ENCODE data around the gene UNKL.

Gene UNKL

DNA sequence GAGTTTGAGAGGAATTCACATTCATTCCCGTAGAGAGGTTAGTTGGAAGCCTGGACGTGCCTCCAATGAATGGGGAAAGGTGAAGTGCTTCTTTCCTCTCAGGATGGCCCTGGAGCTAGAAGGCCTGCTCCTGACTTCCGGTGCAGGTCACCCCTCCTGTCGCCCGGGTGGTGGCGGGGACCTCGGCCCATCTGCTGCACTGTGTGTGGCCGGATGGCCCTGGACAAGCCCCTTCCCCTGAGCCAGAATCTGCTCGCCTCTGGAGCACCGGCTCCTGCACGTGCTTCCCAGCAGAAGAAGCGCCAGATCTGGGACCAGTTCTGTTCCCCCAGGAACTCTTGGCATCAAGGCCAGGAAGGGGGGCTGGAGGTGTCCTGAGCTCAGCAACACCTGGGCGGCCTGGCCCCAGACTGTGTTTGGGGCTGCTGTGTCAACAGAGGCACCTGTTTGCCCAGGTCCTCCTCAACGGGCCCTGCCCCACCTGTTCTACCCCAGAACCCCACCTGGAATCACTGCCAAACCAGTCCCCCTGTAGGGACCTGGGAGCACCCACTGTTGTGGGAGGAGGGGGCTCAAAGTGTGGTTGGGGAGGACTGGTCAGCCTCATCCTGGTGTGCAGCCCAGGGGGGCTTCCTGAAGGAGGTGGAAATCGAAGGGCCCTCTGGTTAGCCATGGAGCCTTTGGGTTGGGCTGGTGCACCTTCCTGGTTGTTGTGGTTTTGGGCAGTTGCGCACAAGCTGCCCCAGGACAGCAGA, 11.3 kb upstream of the UNKL start:
- TF ChIP-seq ZBTB7A (IDR thresholded peaks at IDR 0.05; ENCODE audit: low read depth) = no peak
- TF ChIP-seq FOXM1 (IDR thresholded peaks at IDR 0.05; ENCODE audit: borderline replicate concordance, low read depth) = no peak
- TF ChIP-seq TEAD4 (IDR thresholded peaks at IDR 0.05) = no peak
- no peak for TF ChIP-seq TAF1 (IDR thresholded peaks at IDR 0.05; ENCODE audit: low read depth)
- no peak for TF ChIP-seq CREB1 (IDR thresholded peaks at IDR 0.05; ENCODE audit: low read depth)
- TF ChIP-seq, protein P1, sequence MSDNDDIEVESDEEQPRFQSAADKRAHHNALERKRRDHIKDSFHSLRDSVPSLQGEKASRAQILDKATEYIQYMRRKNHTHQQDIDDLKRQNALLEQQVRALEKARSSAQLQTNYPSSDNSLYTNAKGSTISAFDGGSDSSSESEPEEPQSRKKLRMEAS (IDR thresholded peaks at IDR 0.05) = no peak
- no peak for TF ChIP-seq EP300 (IDR thresholded peaks at IDR 0.05; ENCODE audit: borderline replicate concordance)
- TF ChIP-seq TCF12 (IDR thresholded peaks at IDR 0.05; ENCODE audit: low read depth) = no peak
- no peak for TF ChIP-seq CEBPB (IDR thresholded peaks at IDR 0.05)
- no peak for TF ChIP-seq EGR1 (IDR thresholded peaks at IDR 0.05)
- no peak for TF ChIP-seq RAD21 (IDR thresholded peaks at IDR 0.05; ENCODE audit: low read depth)
- TF ChIP-seq, protein P2, sequence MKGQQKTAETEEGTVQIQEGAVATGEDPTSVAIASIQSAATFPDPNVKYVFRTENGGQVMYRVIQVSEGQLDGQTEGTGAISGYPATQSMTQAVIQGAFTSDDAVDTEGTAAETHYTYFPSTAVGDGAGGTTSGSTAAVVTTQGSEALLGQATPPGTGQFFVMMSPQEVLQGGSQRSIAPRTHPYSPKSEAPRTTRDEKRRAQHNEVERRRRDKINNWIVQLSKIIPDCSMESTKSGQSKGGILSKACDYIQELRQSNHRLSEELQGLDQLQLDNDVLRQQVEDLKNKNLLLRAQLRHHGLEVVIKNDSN (IDR thresholded peaks at IDR 0.05) = no peak

DNA sequence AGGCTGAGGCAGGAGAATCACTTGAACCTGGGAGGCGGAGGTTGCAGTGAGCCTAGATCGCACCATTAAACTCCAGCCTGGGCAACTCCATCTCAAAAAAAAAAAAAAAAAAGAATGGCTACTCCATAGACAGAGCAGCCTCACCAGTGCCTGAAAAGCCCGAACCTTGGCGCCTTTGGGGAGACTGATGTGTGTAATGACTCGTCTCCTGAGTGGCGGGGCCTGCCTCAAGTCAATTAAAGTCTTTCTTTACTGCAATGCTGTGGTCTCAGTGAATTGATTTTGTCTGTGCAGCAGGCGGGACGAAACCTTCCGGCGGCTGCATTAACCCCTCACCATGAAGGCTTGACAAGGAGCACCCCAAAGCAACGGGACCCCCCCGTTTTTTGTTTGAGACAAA, 9.5 kb upstream of the UNKL start:
- TF ChIP-seq TAF1 (IDR thresholded peaks at IDR 0.05; ENCODE audit: low read depth) (no peak), YY1 (IDR thresholded peaks at IDR 0.05; ENCODE audit: low read depth) (no peak)
- TF ChIP-seq, protein P2 (IDR thresholded peaks at IDR 0.05) = no peak

DNA sequence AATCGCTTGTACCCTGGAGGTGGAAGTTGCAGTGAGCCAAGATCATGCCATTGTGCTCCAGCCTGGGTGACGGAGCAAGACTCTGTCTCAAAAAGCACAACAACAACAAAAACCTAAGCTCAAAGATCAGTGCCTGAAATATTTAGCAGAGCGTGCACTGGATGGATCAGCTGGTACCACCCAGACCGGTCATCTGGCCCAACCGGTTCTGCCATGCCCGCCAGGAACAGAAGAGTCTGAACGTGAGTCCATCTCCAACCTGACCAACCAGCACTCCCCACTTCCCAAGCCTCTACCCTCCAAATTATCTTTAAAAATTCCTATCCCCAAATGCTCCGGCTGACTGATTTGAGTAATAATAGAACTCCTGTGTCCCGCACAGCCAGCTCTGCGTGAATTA, 7.6 kb upstream of the UNKL start:
- TF ChIP-seq FOXM1 (IDR thresholded peaks at IDR 0.05; ENCODE audit: borderline replicate concordance, low read depth) = no peak
- TF ChIP-seq CREB1 (IDR thresholded peaks at IDR 0.05; ENCODE audit: low read depth) = no peak
- no peak for TF ChIP-seq NFIC (IDR thresholded peaks at IDR 0.05)
- TF ChIP-seq YY1 (IDR thresholded peaks at IDR 0.05; ENCODE audit: low read depth) = no peak
- no peak for TF ChIP-seq RAD21 (IDR thresholded peaks at IDR 0.05; ENCODE audit: low read depth)
- TF ChIP-seq TAF1 (IDR thresholded peaks at IDR 0.05; ENCODE audit: low read depth) = no peak
- TF ChIP-seq ZBTB7A (IDR thresholded peaks at IDR 0.05; ENCODE audit: low read depth) = no peak
- no peak for TF ChIP-seq TCF12 (IDR thresholded peaks at IDR 0.05; ENCODE audit: low read depth)
- no peak for TF ChIP-seq EGR1 (IDR thresholded peaks at IDR 0.05)

DNA sequence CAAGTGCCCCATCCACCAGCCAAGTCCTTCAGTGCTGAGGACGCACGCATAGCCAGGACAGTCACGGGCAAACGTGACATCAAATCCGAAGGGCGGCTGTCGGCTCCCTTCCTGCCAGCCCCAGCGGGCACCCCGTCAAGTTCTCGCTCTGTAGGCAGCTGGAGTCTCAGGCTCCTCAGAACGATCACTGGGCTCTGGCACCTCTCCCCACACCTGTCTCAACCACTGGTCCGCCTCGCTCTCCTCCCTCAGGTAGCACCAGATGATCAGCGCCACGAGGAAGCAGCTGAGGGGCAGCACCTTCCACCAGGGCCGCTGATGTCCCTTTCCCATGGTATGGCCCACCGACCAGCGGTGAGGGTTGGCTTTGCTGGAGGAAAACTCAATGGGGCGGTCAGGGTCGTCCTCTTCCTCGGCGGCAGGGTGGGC, 5.6 kb upstream of the UNKL start:
- TF ChIP-seq CREB1 (IDR thresholded peaks at IDR 0.05; ENCODE audit: low read depth) = no peak
- TF ChIP-seq TAF1 (IDR thresholded peaks at IDR 0.05; ENCODE audit: low read depth) = no peak
- no peak for TF ChIP-seq NFIC (IDR thresholded peaks at IDR 0.05)
- no peak for TF ChIP-seq EGR1 (IDR thresholded peaks at IDR 0.05)
- no peak for TF ChIP-seq TEAD4 (IDR thresholded peaks at IDR 0.05)

DNA sequence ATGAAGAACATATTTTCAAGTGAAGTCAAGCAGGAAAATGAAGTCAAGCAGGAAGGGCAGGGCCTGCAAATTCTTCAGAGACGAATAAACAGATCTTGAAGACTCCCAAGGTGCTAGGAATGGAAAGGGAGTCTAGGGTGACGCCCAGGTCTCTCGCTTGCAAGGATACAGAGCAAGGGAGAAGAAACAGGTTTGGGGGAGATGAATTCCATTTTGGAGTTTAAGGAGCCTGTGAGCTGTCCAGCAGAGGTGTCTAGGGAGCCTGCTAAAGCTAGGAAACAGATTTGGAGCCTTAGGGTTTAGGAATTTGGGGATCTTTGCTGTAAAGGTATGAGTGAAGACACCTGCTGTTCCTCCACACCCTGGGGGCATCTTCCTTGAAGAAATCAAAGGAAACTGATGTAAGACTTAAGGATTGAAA, 2.0 kb upstream of the UNKL start:
- no peak for TF ChIP-seq EGR1 (IDR thresholded peaks at IDR 0.05)
- TF ChIP-seq, protein P1 (IDR thresholded peaks at IDR 0.05) = no peak
- TF ChIP-seq, protein P3, sequence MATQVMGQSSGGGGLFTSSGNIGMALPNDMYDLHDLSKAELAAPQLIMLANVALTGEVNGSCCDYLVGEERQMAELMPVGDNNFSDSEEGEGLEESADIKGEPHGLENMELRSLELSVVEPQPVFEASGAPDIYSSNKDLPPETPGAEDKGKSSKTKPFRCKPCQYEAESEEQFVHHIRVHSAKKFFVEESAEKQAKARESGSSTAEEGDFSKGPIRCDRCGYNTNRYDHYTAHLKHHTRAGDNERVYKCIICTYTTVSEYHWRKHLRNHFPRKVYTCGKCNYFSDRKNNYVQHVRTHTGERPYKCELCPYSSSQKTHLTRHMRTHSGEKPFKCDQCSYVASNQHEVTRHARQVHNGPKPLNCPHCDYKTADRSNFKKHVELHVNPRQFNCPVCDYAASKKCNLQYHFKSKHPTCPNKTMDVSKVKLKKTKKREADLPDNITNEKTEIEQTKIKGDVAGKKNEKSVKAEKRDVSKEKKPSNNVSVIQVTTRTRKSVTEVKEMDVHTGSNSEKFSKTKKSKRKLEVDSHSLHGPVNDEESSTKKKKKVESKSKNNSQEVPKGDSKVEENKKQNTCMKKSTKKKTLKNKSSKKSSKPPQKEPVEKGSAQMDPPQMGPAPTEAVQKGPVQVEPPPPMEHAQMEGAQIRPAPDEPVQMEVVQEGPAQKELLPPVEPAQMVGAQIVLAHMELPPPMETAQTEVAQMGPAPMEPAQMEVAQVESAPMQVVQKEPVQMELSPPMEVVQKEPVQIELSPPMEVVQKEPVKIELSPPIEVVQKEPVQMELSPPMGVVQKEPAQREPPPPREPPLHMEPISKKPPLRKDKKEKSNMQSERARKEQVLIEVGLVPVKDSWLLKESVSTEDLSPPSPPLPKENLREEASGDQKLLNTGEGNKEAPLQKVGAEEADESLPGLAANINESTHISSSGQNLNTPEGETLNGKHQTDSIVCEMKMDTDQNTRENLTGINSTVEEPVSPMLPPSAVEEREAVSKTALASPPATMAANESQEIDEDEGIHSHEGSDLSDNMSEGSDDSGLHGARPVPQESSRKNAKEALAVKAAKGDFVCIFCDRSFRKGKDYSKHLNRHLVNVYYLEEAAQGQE (IDR thresholded peaks at IDR 0.05; ENCODE audit: low read depth) = peak; percentile 38; the same call in 1 of the 2 replicates
- no peak for TF ChIP-seq TEAD4 (IDR thresholded peaks at IDR 0.05)
- no peak for TF ChIP-seq YY1 (IDR thresholded peaks at IDR 0.05; ENCODE audit: low read depth)
- TF ChIP-seq RAD21 (IDR thresholded peaks at IDR 0.05; ENCODE audit: low read depth) = no peak
- no peak for TF ChIP-seq CREB1 (IDR thresholded peaks at IDR 0.05; ENCODE audit: low read depth)
- no peak for TF ChIP-seq EP300 (IDR thresholded peaks at IDR 0.05; ENCODE audit: borderline replicate concordance)

DNA sequence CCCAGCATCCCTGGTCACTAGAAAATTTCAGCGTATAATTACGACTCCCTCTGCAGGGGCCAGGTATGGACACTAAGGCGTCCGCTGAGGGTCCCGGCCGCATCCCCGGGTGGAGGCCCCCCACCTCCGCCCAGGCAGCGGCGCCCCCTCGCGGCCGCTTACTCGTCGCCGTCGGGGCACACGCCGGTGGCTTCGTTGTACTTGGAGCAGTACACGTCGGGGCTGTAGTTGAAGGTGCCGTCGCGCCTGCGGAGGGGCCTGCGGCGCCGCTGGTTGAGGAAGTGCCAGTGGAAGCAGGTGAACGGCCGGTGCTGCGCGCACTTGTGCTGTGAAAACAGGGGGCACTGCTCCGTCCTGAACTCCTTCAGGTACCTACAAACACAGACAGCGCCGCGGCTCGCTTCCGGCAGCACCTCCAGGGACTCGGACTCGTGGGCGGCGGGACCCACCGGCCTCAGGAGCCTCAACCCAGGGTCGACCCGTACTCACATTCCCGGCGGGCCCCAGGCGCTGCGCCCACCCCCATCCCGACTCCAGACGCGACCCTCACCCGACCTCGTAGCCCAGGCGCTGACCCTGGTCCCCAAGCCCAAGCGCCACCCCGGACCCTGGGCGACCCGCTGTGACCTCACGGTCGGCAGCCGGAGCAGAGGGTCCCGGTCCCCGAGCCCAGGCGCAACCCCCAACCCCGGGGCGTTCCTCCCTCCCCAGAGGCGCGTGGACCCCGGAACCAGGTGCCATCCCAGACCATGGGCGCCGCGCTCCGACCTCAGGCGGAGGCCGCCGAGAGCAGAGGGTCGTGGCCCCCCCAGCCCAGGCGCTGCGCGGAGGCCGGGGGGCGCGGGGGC, 596 bp downstream of the UNKL start:
- TF ChIP-seq FOXM1 (IDR thresholded peaks at IDR 0.05; ENCODE audit: borderline replicate concordance, low read depth) = no peak
- TF ChIP-seq, protein P1 (IDR thresholded peaks at IDR 0.05) = peak; percentile 51; the same call in 1 of the 2 replicates
- peak; percentile 45; the same call in 1 of the 2 replicates for TF ChIP-seq RAD21 (IDR thresholded peaks at IDR 0.05; ENCODE audit: low read depth)
- peak; percentile 81; the same call in 1 of the 2 replicates for TF ChIP-seq ZBTB7A (IDR thresholded peaks at IDR 0.05; ENCODE audit: low read depth)
- no peak for TF ChIP-seq EP300 (IDR thresholded peaks at IDR 0.05; ENCODE audit: borderline replicate concordance)

DNA sequence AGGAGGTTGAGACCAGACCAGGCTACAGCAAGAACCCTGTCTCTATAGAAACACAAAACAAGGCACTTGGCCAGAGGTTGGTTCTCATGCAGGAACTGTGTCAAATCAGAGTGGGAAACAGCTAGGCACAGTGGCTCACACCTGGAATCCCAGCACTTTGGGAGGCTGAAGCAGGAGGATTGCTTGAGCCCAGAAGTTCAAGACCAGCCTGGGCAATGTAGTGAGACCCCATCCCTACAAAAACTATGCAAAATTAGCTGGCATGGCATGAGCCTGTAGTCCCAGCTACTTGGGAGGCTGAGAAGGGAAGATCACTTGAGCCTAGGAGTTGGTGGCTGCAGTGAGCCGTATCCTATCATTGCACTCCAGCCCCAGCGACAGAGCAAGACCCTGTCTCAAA, 1.7 kb downstream of the UNKL start:
- TF ChIP-seq NFIC (IDR thresholded peaks at IDR 0.05) (no peak), CEBPB (IDR thresholded peaks at IDR 0.05) (no peak), EP300 (IDR thresholded peaks at IDR 0.05; ENCODE audit: borderline replicate concordance) (no peak), YY1 (IDR thresholded peaks at IDR 0.05; ENCODE audit: low read depth) (no peak), RAD21 (IDR thresholded peaks at IDR 0.05; ENCODE audit: low read depth) (no peak), TAF1 (IDR thresholded peaks at IDR 0.05; ENCODE audit: low read depth) (no peak), ZBTB7A (IDR thresholded peaks at IDR 0.05; ENCODE audit: low read depth) (no peak), TEAD4 (IDR thresholded peaks at IDR 0.05) (no peak), TCF12 (IDR thresholded peaks at IDR 0.05; ENCODE audit: low read depth) (no peak), EGR1 (IDR thresholded peaks at IDR 0.05) (no peak), FOXM1 (IDR thresholded peaks at IDR 0.05; ENCODE audit: borderline replicate concordance, low read depth) (no peak), CREB1 (IDR thresholded peaks at IDR 0.05; ENCODE audit: low read depth) (no peak)
- TF ChIP-seq, protein P1 (IDR thresholded peaks at IDR 0.05) = no peak
- TF ChIP-seq, protein P2 (IDR thresholded peaks at IDR 0.05) = no peak
- TF ChIP-seq, protein P3 (IDR thresholded peaks at IDR 0.05; ENCODE audit: low read depth) = no peak

Data from Ishikawa (cell line).